Measurements from ENCODE around the gene ARIH1. TPM values are rescaled to one million over a fixed set of nuclear protein-coding genes. Genes with fewer than 3 reads are reported as not detected.
A peak's percentile ranks its signal among the peaks of the same experiment; 100 is the strongest.

ARIH1 gene
- polyA plus RNA-seq, 3 donors = 13.5 to 47.2 (median 14.4) TPM

DNA sequence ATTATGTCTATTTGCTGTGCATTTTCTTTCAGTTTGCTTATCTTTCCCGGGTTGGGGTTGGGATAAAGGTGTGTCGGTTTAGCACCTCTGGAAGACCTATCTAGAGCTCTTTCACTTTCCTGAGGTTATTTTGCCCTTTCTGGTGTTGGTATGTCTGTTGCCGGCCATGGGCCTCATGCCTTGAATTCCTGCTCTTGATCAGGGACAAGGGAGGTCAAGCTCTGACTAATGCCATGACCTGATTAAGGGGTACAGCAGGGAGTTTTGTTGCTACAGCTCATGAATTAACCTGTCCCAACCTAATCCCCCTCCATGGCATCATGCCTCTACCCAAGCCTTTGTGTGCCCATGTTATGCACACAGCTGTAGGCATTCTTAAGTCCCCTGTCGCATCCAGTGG lies 109.9 kb downstream of the ARIH1 start:
- Histone ChIP-seq H3K79me2 (ENCODE audit: insufficient read depth, low read length) (no peaks in the 10 kb centered on the region), H3K4me2 (replicated peaks; ENCODE audit: extremely low read depth, low read length, poor library complexity, severe bottlenecking) (no peak overlapping the region), H3K4me3 (replicated peaks in 1 of 3; ENCODE audit: low read depth in 2 of 3, low read length in 3 of 3) (no peak overlapping the region), H3K27ac (ENCODE audit: low read depth in 1 of 2, low read length in 2 of 2) (no peak overlapping the region), H3K4me1 (ENCODE audit: control insufficient read depth in 1 of 2, insufficient read depth in 2 of 2, low read length in 2 of 2) (no peaks in the 10 kb centered on the region), H3K27me3 (ENCODE audit: control insufficient read depth in 2 of 2, insufficient read depth in 2 of 2, low read length in 2 of 2) (no peaks in the 10 kb centered on the region), H4K20me1 (ENCODE audit: insufficient read depth, low read length) (peaks cover 8% of the 10 kb centered on the region), H3K9ac (ENCODE audit: insufficient read depth, low read length, poor library complexity, severe bottlenecking) (no peak overlapping the region), H3K36me3 (replicated peaks in 1 of 2; ENCODE audit: control insufficient read depth in 1 of 2, insufficient read depth in 2 of 2, low read length in 2 of 2) (peaks cover 56 to 75% of the 10 kb centered on the region in 2 donors), H3K9me3 (replicated peaks in 1 of 2; ENCODE audit: control insufficient read depth in 1 of 2, insufficient read depth in 1 of 2, low read length in 2 of 2) (no peaks in the 10 kb centered on the region), H2AFZ (ENCODE audit: insufficient read depth, low read depth, low read length, poor library complexity, severe bottlenecking) (no peak overlapping the region)
- WGBS (ENCODE audit: insufficient coverage) = no CpG with 5 or more reads among the region's 4 CpGs
- Mint-ChIP-seq H3K4me3 (no peak overlapping the region), H3K4me1 (peaks cover 2% of the 10 kb centered on the region), H3K9me3 (peaks cover 0 to 2% (median 0%) of the 10 kb centered on the region in 7 donors), H3K36me3 (peaks cover 63 to 72% of the 10 kb centered on the region in 2 donors), H3K27me3 (ENCODE audit: low read depth in 3 of 3) (peaks cover 0 to 2% (median 0%) of the 10 kb centered on the region in 3 donors), H3K27ac (no peak overlapping the region)
- intact Hi-C loops (cut with micrococcal nuclease) = no loop called here
- TF ChIP-seq, protein P1, sequence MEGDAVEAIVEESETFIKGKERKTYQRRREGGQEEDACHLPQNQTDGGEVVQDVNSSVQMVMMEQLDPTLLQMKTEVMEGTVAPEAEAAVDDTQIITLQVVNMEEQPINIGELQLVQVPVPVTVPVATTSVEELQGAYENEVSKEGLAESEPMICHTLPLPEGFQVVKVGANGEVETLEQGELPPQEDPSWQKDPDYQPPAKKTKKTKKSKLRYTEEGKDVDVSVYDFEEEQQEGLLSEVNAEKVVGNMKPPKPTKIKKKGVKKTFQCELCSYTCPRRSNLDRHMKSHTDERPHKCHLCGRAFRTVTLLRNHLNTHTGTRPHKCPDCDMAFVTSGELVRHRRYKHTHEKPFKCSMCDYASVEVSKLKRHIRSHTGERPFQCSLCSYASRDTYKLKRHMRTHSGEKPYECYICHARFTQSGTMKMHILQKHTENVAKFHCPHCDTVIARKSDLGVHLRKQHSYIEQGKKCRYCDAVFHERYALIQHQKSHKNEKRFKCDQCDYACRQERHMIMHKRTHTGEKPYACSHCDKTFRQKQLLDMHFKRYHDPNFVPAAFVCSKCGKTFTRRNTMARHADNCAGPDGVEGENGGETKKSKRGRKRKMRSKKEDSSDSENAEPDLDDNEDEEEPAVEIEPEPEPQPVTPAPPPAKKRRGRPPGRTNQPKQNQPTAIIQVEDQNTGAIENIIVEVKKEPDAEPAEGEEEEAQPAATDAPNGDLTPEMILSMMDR (IDR thresholded peaks at IDR 0.05) = no peak
- no peak for DNase-seq

- H2AFZ ChIP-seq (ENCODE audit: insufficient read depth, low read depth, low read length, poor library complexity, severe bottlenecking) = no peak overlapping the region
- intact Hi-C loops (cut with micrococcal nuclease) = no loop called here
- DNase-seq = no peak
- no peak overlapping the region for H3K27ac ChIP-seq (ENCODE audit: low read depth in 1 of 2, low read length in 2 of 2)
- Mint-ChIP-seq H3K4me3 (no peak overlapping the region), H3K27me3 (ENCODE audit: low read depth in 3 of 3) (peaks cover 0 to 2% (median 0%) of the 10 kb centered on the region in 3 donors), H3K9me3 (no peaks in the 10 kb centered on the region), H3K27ac (peak overlapping the region in 1 of 7 donors; percentile 68), H3K36me3 (peaks cover 63 to 67% of the 10 kb centered on the region in 2 donors), H3K4me1 (peaks cover 2% of the 10 kb centered on the region)
- H3K4me3 ChIP-seq (replicated peaks in 1 of 3; ENCODE audit: low read depth in 2 of 3, low read length in 3 of 3) = no peak overlapping the region
- WGBS (ENCODE audit: insufficient coverage) = 80% methylated on average over 1 of the region's 2 CpGs
- no peaks in the 10 kb centered on the region for H3K27me3 ChIP-seq (ENCODE audit: control insufficient read depth in 2 of 2, insufficient read depth in 2 of 2, low read length in 2 of 2)
- no peaks in the 10 kb centered on the region for H3K9me3 ChIP-seq (replicated peaks in 1 of 2; ENCODE audit: control insufficient read depth in 1 of 2, insufficient read depth in 1 of 2, low read length in 2 of 2)
- H3K36me3 ChIP-seq (replicated peaks in 1 of 2; ENCODE audit: control insufficient read depth in 1 of 2, insufficient read depth in 2 of 2, low read length in 2 of 2) = peaks cover 52 to 67% of the 10 kb centered on the region in 2 donors
- H3K4me1 ChIP-seq (ENCODE audit: control insufficient read depth in 1 of 2, insufficient read depth in 2 of 2, low read length in 2 of 2) = no peaks in the 10 kb centered on the region
- H4K20me1 ChIP-seq (ENCODE audit: insufficient read depth, low read length) = peaks cover 5% of the 10 kb centered on the region
- no peak overlapping the region for H3K9ac ChIP-seq (ENCODE audit: insufficient read depth, low read length, poor library complexity, severe bottlenecking)
- no peaks in the 10 kb centered on the region for H3K79me2 ChIP-seq (ENCODE audit: insufficient read depth, low read length)
- no peak overlapping the region for H3K4me2 ChIP-seq (replicated peaks; ENCODE audit: extremely low read depth, low read length, poor library complexity, severe bottlenecking)
- TF ChIP-seq, protein P1 (IDR thresholded peaks at IDR 0.05) = no peak
Measured at GRCh38 chr15:72585025-72585424, 110.9 kb downstream of the ARIH1 start.

Measured in CD14-positive monocyte (primary cell).